Esophagus muscularis mucosa (tissue), 4 donors: Measurements from ENCODE around the gene TRERF1. TPM values are rescaled to one million over a fixed set of nuclear protein-coding genes. Genes with fewer than 3 reads are reported as not detected.

Experiments
- DNase-seq: peaks from one replicate; pipeline ENCODE4 v3.0.0-alpha.2; 2017; ENCODE audit errors: extremely low spot score
- H3K27ac ChIP-seq, 4 donors: fragments of 200-600 bp; sonication (generic); replicated peaks in 1 of 4; 1 replicate in 3 of 4; 2 replicates in 1 of 4; pipeline ENCODE4 v1.5.1; 2016 to 2019; ENCODE audit warnings: mild to moderate bottlenecking in 1 of 4
- H3K27me3 ChIP-seq, 4 donors: fragments of 200-600 bp; sonication (generic); one replicate each; pipeline versions ENCODE4 v1.5.1 to v1.6.0; 2016 to 2019
- H3K36me3 ChIP-seq, 4 donors: fragments of 200-600 bp; sonication (generic); one replicate each; pipeline ENCODE4 v1.5.1; 2016 to 2019
- H3K4me1 ChIP-seq, 4 donors: fragments of 200-600 bp; sonication (generic); one replicate each; pipeline ENCODE4 v1.5.1; 2016 to 2019
- H3K4me3 ChIP-seq, 4 donors: fragments of 200-600 bp; sonication (generic); 1 replicate in 2 of 4; 2 replicates in 2 of 4; pipeline ENCODE4 v1.5.1; 2016 to 2019; ENCODE audit warnings: mild to moderate bottlenecking in 4 of 4, moderate library complexity in 1 of 4
- H3K9me3 ChIP-seq, 4 donors: fragments of 200-600 bp; sonication (generic); 1 replicate in 3 of 4; 2 replicates in 1 of 4; pipeline ENCODE4 v1.5.1; 2016 to 2019
- CTCF ChIP-seq, 3 experiments: fragments of 200-600 bp in 2 of 3; fragments of 450-650 bp in 1 of 3; sonication (generic) in 2 of 3; IDR thresholded peaks; one replicate each; pipeline ENCODE4 v1.5.1; 2017 to 2019; ENCODE audit warnings: antibody characterized with exemption in 3 of 3, mild to moderate bottlenecking in 2 of 3, moderate library complexity in 1 of 3
- EP300 ChIP-seq: sonication (generic); formaldehyde crosslinking; IDR thresholded peaks from one replicate; pipeline ENCODE4 v1.6.1; 2017; ENCODE audit warnings: antibody characterized with exemption
- POLR2A ChIP-seq: fragments of 450-650 bp; IDR thresholded peaks from one replicate; pipeline ENCODE4 v1.6.1; 2017; ENCODE audit warnings: antibody characterized with exemption, moderate library complexity, mild to moderate bottlenecking, low read depth
- POLR2AphosphoS5 ChIP-seq, 2 donors: sonication (generic); formaldehyde crosslinking; IDR thresholded peaks; one replicate each; pipeline ENCODE4 v1.6.1; 2017; ENCODE audit warnings: antibody characterized with exemption in 2 of 2
- WGBS: methylation state at CpG from one replicate; pipeline ENCODE4 v1.1.5; 2018; 5-methylcytosine and 5-hydroxymethylcytosine counted together
- intact Hi-C: fragments of 100-400 bp; cut with DNase I; formaldehyde crosslinking; loops from one replicate; pipeline ENCODE4 v1.15.1; 2023
- total RNA-seq, 4 donors: library from RNA; depleted of rRNA; stranded (reverse); fragments of >200 nt; gene quantifications; one replicate each; pipeline versions ENCODE4 v1.1.0 to v1.2.1, GENCODE V29; 2016

Gene TRERF1
- total RNA-seq, 4 donors from 2014 or later: 4.6 to 8.6 (median 6.4) TPM

GRCh38 chr6:42268016-42268834, 183.5 kb downstream of the TRERF1 start:
- Histone ChIP-seq H3K4me1 (peaks cover 5 to 19% (median 17%) of the 10 kb centered on the region in 4 donors), H3K9me3 (no peaks in the 10 kb centered on the region), H3K27ac (no peak overlapping the region), H3K4me3 (no peak overlapping the region), H3K27me3 (no peaks in the 10 kb centered on the region), H3K36me3 (peaks cover 6 to 29% (median 20%) of the 10 kb centered on the region in 4 donors)
- TF ChIP-seq POLR2AphosphoS5 (IDR thresholded peaks at IDR 0.05) (no peak), EP300 (no peak), POLR2A (no peak), CTCF (IDR thresholded peaks at IDR 0.05) (no peak)
- DNase-seq: no peak
- intact Hi-C loops: loop anchor here (10.0 kb wide), 1 partner anchor 187 kb away; the partner anchor contains the start of gene TRERF1
- WGBS: 97% methylated on average over 11 of the region's 14 CpGs

GRCh38 chr6:42266538-42266937, 185.2 kb downstream of the TRERF1 start:
- Histone ChIP-seq H3K36me3 (peaks cover 6 to 33% (median 21%) of the 10 kb centered on the region in 4 donors), H3K4me1 (peaks cover 5 to 16% (median 9%) of the 10 kb centered on the region in 4 donors), H3K27me3 (no peaks in the 10 kb centered on the region), H3K4me3 (no peak overlapping the region), H3K27ac (no peak overlapping the region), H3K9me3 (no peaks in the 10 kb centered on the region)
- intact Hi-C loops: loop anchor here (10.0 kb wide), 1 partner anchor 188 kb away; the partner anchor contains the start of gene TRERF1
- WGBS: 40% methylated on average over 1 of the region's 1 CpG
- no peak for DNase-seq
- no peak for TF ChIP-seq POLR2A
- TF ChIP-seq EP300: no peak
- TF ChIP-seq CTCF (IDR thresholded peaks at IDR 0.05): no peak
- no peak for TF ChIP-seq POLR2AphosphoS5 (IDR thresholded peaks at IDR 0.05)

- intact Hi-C loops: loop anchor here (2.0 to 10.0 kb wide), 3 partner anchors 190 to 282 kb away; partner anchors contain the start of gene TRERF1
- DNase-seq: no peak
- TF ChIP-seq EP300 (no peak), CTCF (IDR thresholded peaks at IDR 0.05) (no peak), POLR2A (no peak), POLR2AphosphoS5 (IDR thresholded peaks at IDR 0.05) (no peak)
- peak overlapping the region in 1 of 4 donors; percentile 47 for H3K27ac ChIP-seq
- no peaks in the 10 kb centered on the region for H3K27me3 ChIP-seq
- 70% methylated on average over 2 of the region's 5 CpGs for WGBS
- H3K4me1 ChIP-seq: peaks cover 13 to 28% (median 23%) of the 10 kb centered on the region in 4 donors
- no peaks in the 10 kb centered on the region for H3K9me3 ChIP-seq
- H3K4me3 ChIP-seq: no peak overlapping the region
- H3K36me3 ChIP-seq: peaks cover 6 to 30% (median 21%) of the 10 kb centered on the region in 4 donors
These were observed 186.8 kb downstream of the TRERF1 start for GRCh38 chr6:42264852-42265390.

- peak overlapping the region in 2 of 4 donors; percentile 13 to 47 for H3K27ac ChIP-seq
These were observed 187.4 kb downstream of the TRERF1 start for GRCh38 chr6:42264162-42264851.

More at GRCh38 chr6:42264162-42264851, 187.4 kb downstream of the TRERF1 start:
- Histone ChIP-seq H3K27me3 (no peaks in the 10 kb centered on the region), H3K4me3 (no peak overlapping the region), H3K4me1 (peaks cover 13 to 29% (median 23%) of the 10 kb centered on the region in 4 donors), H3K36me3 (peaks cover 6 to 27% (median 18%) of the 10 kb centered on the region in 4 donors), H3K9me3 (no peaks in the 10 kb centered on the region)
- intact Hi-C loops: loop anchor here (2.0 to 10.0 kb wide), 3 partner anchors 190 to 283 kb away; partner anchors contain the start of gene TRERF1
- 52% methylated on average over 3 of the region's 10 CpGs for WGBS
- TF ChIP-seq EP300: no peak
- DNase-seq: no peak
